Neural cell (in vitro differentiated cells): ENCODE data around the gene FIGNL2. TPM values are rescaled to one million over a fixed set of nuclear protein-coding genes. Genes with fewer than 3 reads are reported as not detected.

Experiments
- H2AFZ ChIP-seq: fragments of 200-600, 300-800 bp; sonication (generic), shearing (Covaris generic); 2 replicates; pipeline ENCODE4 v1.6.0; 2014; ENCODE audit warnings: low read depth, mild to moderate bottlenecking, antibody characterized with exemption, low read length, moderate library complexity
- H3F3A ChIP-seq: fragments of 200-600 bp; shearing (Covaris generic); 2 replicates; pipeline ENCODE4 v1.6.1; 2016; ENCODE audit warnings: mild to moderate bottlenecking, moderate library complexity, mixed read lengths, antibody characterized with exemption, low read length; ENCODE audit not compliant: insufficient read depth, poor library complexity, severe bottlenecking
- H3K27ac ChIP-seq: fragments of 200-600, 300-800 bp; sonication (generic), shearing (Covaris generic); 2 replicates; pipeline ENCODE4 v1.5.1; 2014; ENCODE audit warnings: mild to moderate bottlenecking, low read length, moderate library complexity
- H3K27me3 ChIP-seq: fragments of 300-800, 200-600 bp; sonication (generic), shearing (Covaris generic); 2 replicates; pipeline ENCODE4 v1.6.0; 2014; ENCODE audit warnings: mild to moderate bottlenecking, low read depth, low read length, moderate library complexity; ENCODE audit not compliant: insufficient read depth
- H3K36me3 ChIP-seq: fragments of 300-800, 200-600 bp; sonication (generic), shearing (Covaris generic); 2 replicates; pipeline ENCODE4 v1.5.1; 2014; ENCODE audit warnings: mild to moderate bottlenecking, antibody characterized with exemption, low read length, moderate library complexity; ENCODE audit not compliant: insufficient read depth
- H3K4me2 ChIP-seq: fragments of 300-800, 200-600 bp; sonication (generic), shearing (Covaris generic); 2 replicates; pipeline ENCODE4 v1.6.0; 2014; ENCODE audit warnings: mild to moderate bottlenecking, low read length
- H3K4me3 ChIP-seq: fragments of 300-800, 200-600 bp; sonication (generic), shearing (Covaris generic); 2 replicates; pipeline ENCODE4 v1.5.1; 2014; ENCODE audit warnings: mild to moderate bottlenecking, low read length, moderate library complexity
- H3K79me2 ChIP-seq: fragments of 200-600 bp; shearing (Covaris generic); replicated peaks from 2 replicates; pipeline ENCODE4 v1.6.0; 2014; ENCODE audit warnings: mild to moderate bottlenecking, low read length, moderate library complexity; ENCODE audit not compliant: insufficient read depth
- H3K9ac ChIP-seq: fragments of 300-800, 200-600 bp; sonication (generic), shearing (Covaris generic); 2 replicates; pipeline ENCODE4 v1.6.1; 2016; ENCODE audit warnings: mild to moderate bottlenecking, low read length, mixed read lengths
- H3K9me2 ChIP-seq: fragments of 200-600 bp; shearing (Covaris generic); 2 replicates; pipeline ENCODE4 v1.6.1; 2016; ENCODE audit warnings: mild to moderate bottlenecking, low read length, mixed read lengths; ENCODE audit not compliant: insufficient read depth
- H3K9me3 ChIP-seq: fragments of 200-600, 300-800 bp; sonication (generic), shearing (Covaris generic); 2 replicates; pipeline ENCODE4 v1.6.1; 2016; ENCODE audit warnings: mild to moderate bottlenecking, mixed run types, low read length, moderate library complexity, mixed read lengths
- H4K20me1 ChIP-seq: fragments of 200-600 bp; shearing (Covaris generic); 2 replicates; pipeline ENCODE4 v1.6.1; 2016; ENCODE audit warnings: mild to moderate bottlenecking, mixed run types; ENCODE audit not compliant: insufficient read depth
- CTCF ChIP-seq: fragments of 450-650 bp; IDR thresholded peaks from 2 replicates; pipeline ENCODE4 v1.5.1; 2014; ENCODE audit warnings: antibody characterized with exemption, mild to moderate bottlenecking, moderate library complexity; ENCODE audit not compliant: poor library complexity, severe bottlenecking
- EP300 ChIP-seq: fragments of 450-650 bp; conservative IDR thresholded peaks from 2 replicates; pipeline ENCODE4 v1.6.1; 2014; ENCODE audit warnings: antibody characterized with exemption, mild to moderate bottlenecking, moderate library complexity; ENCODE audit not compliant: poor library complexity, severe bottlenecking
- EZH2 ChIP-seq: fragments of 200-600, 300-800 bp; shearing (Covaris generic), sonication (generic); IDR thresholded peaks from 2 replicates; pipeline ENCODE4 v1.6.1; 2014; ENCODE audit warnings: antibody characterized with exemption, low read length, borderline replicate concordance, mild to moderate bottlenecking; ENCODE audit not compliant: insufficient read depth, poor library complexity, severe bottlenecking
- MXI1 ChIP-seq: fragments of 450-650 bp; conservative IDR thresholded peaks from 2 replicates; pipeline ENCODE4 v1.6.1; 2014; ENCODE audit warnings: antibody characterized with exemption, mild to moderate bottlenecking; ENCODE audit not compliant: poor library complexity, severe bottlenecking
- POLR2AphosphoS5 ChIP-seq: IDR thresholded peaks from 2 replicates; pipeline ENCODE4 v1.6.1; 2012
- RAD21 ChIP-seq: fragments of 450-650 bp; conservative IDR thresholded peaks from 2 replicates; pipeline ENCODE4 v1.6.1; 2014; ENCODE audit warnings: antibody characterized with exemption, mild to moderate bottlenecking, moderate library complexity
- REST ChIP-seq: IDR thresholded peaks from 2 replicates; pipeline ENCODE4 v1.6.1; 2012; ENCODE audit warnings: borderline replicate concordance
- SMC3 ChIP-seq: fragments of 450-650 bp; conservative IDR thresholded peaks from 2 replicates; pipeline ENCODE4 v1.6.1; 2014; ENCODE audit warnings: antibody characterized with exemption, mild to moderate bottlenecking, moderate library complexity; ENCODE audit not compliant: poor library complexity
- TAF1 ChIP-seq: IDR thresholded peaks from 2 replicates; pipeline ENCODE4 v1.6.1; 2012; ENCODE audit warnings: low read depth
- polyA plus RNA-seq: library from polyadenylated mRNA; depleted of rRNA; stranded (reverse); fragments of >200 nt; gene quantifications from 2 replicates; pipeline ENCODE4 v1.2.3, GENCODE V29; 2014

The FIGNL2 gene
- polyA plus RNA-seq, 1 donor from 2014 or later, result 0.21 TPM

GRCh38 chr12:51826881-51827280, 21.6 kb downstream of the FIGNL2 start:
- no peaks in the 10 kb centered on the region for H4K20me1 ChIP-seq

GRCh38 chr12:51825216-51825615, 23.3 kb downstream of the FIGNL2 start:
- no peak overlapping the region for H3K27ac ChIP-seq
- no peak overlapping the region for H3K4me2 ChIP-seq
- no peaks in the 10 kb centered on the region for H4K20me1 ChIP-seq
- no peak overlapping the region for H3K9ac ChIP-seq
- H3K27me3 ChIP-seq, result no peaks in the 10 kb centered on the region
- H2AFZ ChIP-seq, result no peak overlapping the region
- H3K79me2 ChIP-seq, result no peaks in the 10 kb centered on the region
- no peaks in the 10 kb centered on the region for H3K36me3 ChIP-seq
- H3K9me3 ChIP-seq, result no peaks in the 10 kb centered on the region
- H3K4me3 ChIP-seq, result no peak overlapping the region
- H3K9me2 ChIP-seq, result no peaks in the 10 kb centered on the region
- no peaks in the 10 kb centered on the region for H3F3A ChIP-seq
- TF ChIP-seq EP300 (no peak), SMC3 (no peak), TAF1 (no peak), REST (no peak), MXI1 (no peak), RAD21 (no peak), POLR2AphosphoS5 (no peak)

More at GRCh38 chr12:51826881-51827280, 21.6 kb downstream of the FIGNL2 start:
- no peaks in the 10 kb centered on the region for H3K9me2 ChIP-seq
- H3K79me2 ChIP-seq, result no peaks in the 10 kb centered on the region
- H3K4me3 ChIP-seq, result no peak overlapping the region
- H3F3A ChIP-seq, result no peaks in the 10 kb centered on the region
- H3K9me3 ChIP-seq, result no peaks in the 10 kb centered on the region
- H3K9ac ChIP-seq, result no peak overlapping the region
- no peak overlapping the region for H2AFZ ChIP-seq
- no peak overlapping the region for H3K27ac ChIP-seq
- H3K27me3 ChIP-seq, result no peaks in the 10 kb centered on the region
- H3K4me2 ChIP-seq, result no peak overlapping the region
- H3K36me3 ChIP-seq, result no peaks in the 10 kb centered on the region
- TF ChIP-seq CTCF (no peak), TAF1 (no peak), EZH2 (no peak), MXI1 (no peak), RAD21 (no peak), POLR2AphosphoS5 (no peak), SMC3 (no peak), REST (no peak), EP300 (no peak)
